Hepatocyte (in vitro differentiated cells): Measurements from ENCODE around the gene SORD. TPM values are rescaled to one million over a fixed set of nuclear protein-coding genes. Genes with fewer than 3 reads are reported as not detected.

ENCODE experiments used
- DNase-seq: peaks from one replicate; pipeline ENCODE4 v3.0.0-alpha.2; 2016; ENCODE audit warnings: low spot score
- H2AFZ ChIP-seq: fragments of 200-600 bp; sonication (generic); 2 replicates; pipeline ENCODE4 v1.6.0; 2016; ENCODE audit warnings: antibody characterized with exemption, mild to moderate bottlenecking
- H3K27ac ChIP-seq: fragments of 200-600 bp; sonication (generic); 2 replicates; pipeline ENCODE4 v1.5.1; 2016; ENCODE audit warnings: mild to moderate bottlenecking
- H3K27me3 ChIP-seq: fragments of 200-600 bp; sonication (generic); 2 replicates; pipeline ENCODE4 v1.6.1; 2016
- H3K36me3 ChIP-seq: fragments of 200-600 bp; sonication (generic); replicated peaks from 2 replicates; pipeline ENCODE4 v1.5.1; 2016; ENCODE audit warnings: low read depth; ENCODE audit not compliant: insufficient read depth
- H3K4me1 ChIP-seq: fragments of 200-600 bp; sonication (generic); 2 replicates; pipeline ENCODE4 v1.5.1; 2016; ENCODE audit warnings: mild to moderate bottlenecking, moderate library complexity; ENCODE audit not compliant: insufficient read depth
- H3K4me2 ChIP-seq: fragments of 200-600 bp; sonication (generic); 2 replicates; pipeline ENCODE4 v1.6.0; 2016
- H3K4me3 ChIP-seq: fragments of 200-600 bp; sonication (generic); 2 replicates; pipeline ENCODE4 v1.5.1; 2016; ENCODE audit warnings: mild to moderate bottlenecking
- H3K79me2 ChIP-seq: fragments of 200-600 bp; sonication (generic); 2 replicates; pipeline ENCODE4 v1.6.0; 2017; ENCODE audit warnings: mild to moderate bottlenecking
- H3K9me2 ChIP-seq: fragments of 200-600 bp; sonication (generic); replicated peaks from 2 replicates; pipeline ENCODE4 v1.6.0; 2017; ENCODE audit warnings: mild to moderate bottlenecking; ENCODE audit not compliant: insufficient read depth
- H3K9me3 ChIP-seq: fragments of 200-600 bp; sonication (generic); 2 replicates; pipeline ENCODE4 v1.5.1; 2016; ENCODE audit warnings: low read depth, mild to moderate bottlenecking
- H4K20me1 ChIP-seq: fragments of 200-600 bp; sonication (generic); 2 replicates; pipeline ENCODE4 v1.6.0; 2016; ENCODE audit warnings: mild to moderate bottlenecking; ENCODE audit not compliant: insufficient read depth, poor library complexity, severe bottlenecking
- CTCF ChIP-seq: fragments of 200-600 bp; sonication (generic); IDR thresholded peaks from 2 replicates; pipeline ENCODE4 v1.5.1; 2016; ENCODE audit warnings: antibody characterized with exemption, mild to moderate bottlenecking; ENCODE audit not compliant: poor library complexity
- EZH2 ChIP-seq: fragments of 200-600 bp; sonication (generic); IDR thresholded peaks from 2 replicates; pipeline ENCODE4 v1.6.1; 2016; ENCODE audit warnings: antibody characterized with exemption, mild to moderate bottlenecking, borderline replicate concordance
- EZH2phosphoT487 ChIP-seq: fragments of 200-600 bp; sonication (generic); IDR thresholded peaks from one replicate; pipeline ENCODE4 v1.6.1; 2018; ENCODE audit warnings: antibody characterized with exemption, mild to moderate bottlenecking, low read depth, moderate library complexity; ENCODE audit not compliant: unreplicated experiment, severe bottlenecking
- WGBS: methylation state at CpG from one replicate; pipeline ENCODE4 v1.1.6; 2016; ENCODE audit warnings: low lambda C conversion rate; ENCODE audit errors: missing lambda C conversion rate; 5-methylcytosine and 5-hydroxymethylcytosine counted together
- polyA plus RNA-seq: library from polyadenylated mRNA; unstranded; fragments of >200 nt; fragmentation: Nextera tagmentation; extraction: Ambion mirVana; gene quantifications from 2 replicates; pipeline ENCODE4 v1.2.1, GENCODE V29; 2016
- total RNA-seq: library from RNA; depleted of rRNA; stranded (reverse); fragments of >200 nt; gene quantifications from 2 replicates; pipeline ENCODE4 v1.2.3, GENCODE V29; 2014

The SORD gene
- total and polyA plus RNA-seq, 2 experiments from 2014 or later = 81.8 to 116 TPM

- 97% methylated on average over 10 of the region's 10 CpGs for WGBS
- Histone ChIP-seq H3K36me3 (no peaks in the 10 kb centered on the region), H3K27me3 (peaks cover 33% of the 10 kb centered on the region), H3K4me3 (no peak overlapping the region), H3K9me3 (no peaks in the 10 kb centered on the region), H3K27ac (no peak overlapping the region), H3K4me2 (no peak overlapping the region), H3K79me2 (no peaks in the 10 kb centered on the region), H4K20me1 (no peaks in the 10 kb centered on the region), H3K9me2 (no peaks in the 10 kb centered on the region), H2AFZ (no peak overlapping the region), H3K4me1 (peaks cover 3% of the 10 kb centered on the region)
- no peak for DNase-seq
- TF ChIP-seq CTCF (no peak), EZH2phosphoT487 (no peak), EZH2 (no peak)
Observed at GRCh38 chr15:45120081-45120972, 97.3 kb downstream of the SORD start.

DNA sequence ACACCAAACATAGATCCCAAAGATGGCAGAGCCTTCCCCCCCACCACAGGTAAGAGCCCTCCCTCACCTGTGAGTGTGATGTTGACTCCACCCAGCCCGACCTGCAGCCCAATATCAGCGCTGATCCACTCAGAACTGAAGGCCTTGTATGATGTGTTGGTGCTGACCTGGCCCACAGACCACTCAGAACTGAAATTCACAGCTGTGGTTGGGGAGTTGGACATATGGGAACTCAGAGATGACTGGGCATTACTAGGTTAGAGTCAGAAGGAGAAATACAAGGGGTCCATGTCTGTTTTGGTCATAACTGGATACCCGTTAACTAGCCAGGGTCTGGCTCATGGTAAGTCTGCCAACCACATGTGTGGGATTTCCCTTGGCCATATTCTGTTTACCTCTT, 98.0 kb downstream of the SORD start:
- Histone ChIP-seq H3K27ac (no peak overlapping the region), H3K4me1 (peaks cover 3% of the 10 kb centered on the region), H3K4me3 (no peak overlapping the region), H3K27me3 (peaks cover 33% of the 10 kb centered on the region), H3K9me2 (no peaks in the 10 kb centered on the region), H2AFZ (no peak overlapping the region), H4K20me1 (no peaks in the 10 kb centered on the region), H3K36me3 (no peaks in the 10 kb centered on the region), H3K4me2 (no peak overlapping the region), H3K9me3 (no peaks in the 10 kb centered on the region), H3K79me2 (no peaks in the 10 kb centered on the region)
- TF ChIP-seq EZH2 (no peak), EZH2phosphoT487 (no peak), CTCF (no peak)
- 94% methylated on average over 3 of the region's 3 CpGs for WGBS
- no peak for DNase-seq

GRCh38 chr15:45121706-45122417, 98.9 kb downstream of the SORD start:
- H3K9me3 ChIP-seq = no peaks in the 10 kb centered on the region
- peaks cover 3% of the 10 kb centered on the region for H3K4me1 ChIP-seq
- H3K4me2 ChIP-seq = no peak overlapping the region
- H3K4me3 ChIP-seq = no peak overlapping the region
- peak; percentile 74 for DNase-seq
- H3K79me2 ChIP-seq = no peaks in the 10 kb centered on the region
- 53% methylated on average over 9 of the region's 9 CpGs for WGBS
- H3K9me2 ChIP-seq = no peaks in the 10 kb centered on the region
- no peaks in the 10 kb centered on the region for H4K20me1 ChIP-seq
- no peaks in the 10 kb centered on the region for H3K36me3 ChIP-seq
- no peak overlapping the region for H2AFZ ChIP-seq
- peak overlapping the region; percentile 54 for H3K27ac ChIP-seq
- TF ChIP-seq EZH2 = no peak
- TF ChIP-seq CTCF = no peak
- TF ChIP-seq EZH2phosphoT487 = no peak
- peaks cover 28% of the 10 kb centered on the region for H3K27me3 ChIP-seq
